GM18951 (cell line): ENCODE data around the gene ASAP2.

Experiments
- POLR2A ChIP-seq: IDR thresholded peaks from 4 replicates; pipeline ENCODE4 v1.6.1; 2011; ENCODE audit warnings: mild to moderate bottlenecking; ENCODE audit not compliant: insufficient read length, insufficient read depth; ENCODE audit errors: extremely low read depth
- in situ Hi-C: fragments of 300-500 bp; cut with MboI; formaldehyde crosslinking; loops from one replicate; pipeline ENCODE4 v1.12.0; 2022; ENCODE audit warnings: low sequenced_read_pairs, mixed read lengths, inconsistent platforms; ENCODE audit not compliant: unreplicated experiment

ASAP2 gene

GRCh38 chr2:9169349-9170107 lies 37.1 kb upstream of the ASAP2 start:
- no peak for TF ChIP-seq POLR2A
- in situ Hi-C loops = no loop called here

- TF ChIP-seq POLR2A = no peak
- in situ Hi-C loops = no loop called here
Measured at GRCh38 chr2:9170458-9171130, 36.0 kb upstream of the ASAP2 start.

DNA sequence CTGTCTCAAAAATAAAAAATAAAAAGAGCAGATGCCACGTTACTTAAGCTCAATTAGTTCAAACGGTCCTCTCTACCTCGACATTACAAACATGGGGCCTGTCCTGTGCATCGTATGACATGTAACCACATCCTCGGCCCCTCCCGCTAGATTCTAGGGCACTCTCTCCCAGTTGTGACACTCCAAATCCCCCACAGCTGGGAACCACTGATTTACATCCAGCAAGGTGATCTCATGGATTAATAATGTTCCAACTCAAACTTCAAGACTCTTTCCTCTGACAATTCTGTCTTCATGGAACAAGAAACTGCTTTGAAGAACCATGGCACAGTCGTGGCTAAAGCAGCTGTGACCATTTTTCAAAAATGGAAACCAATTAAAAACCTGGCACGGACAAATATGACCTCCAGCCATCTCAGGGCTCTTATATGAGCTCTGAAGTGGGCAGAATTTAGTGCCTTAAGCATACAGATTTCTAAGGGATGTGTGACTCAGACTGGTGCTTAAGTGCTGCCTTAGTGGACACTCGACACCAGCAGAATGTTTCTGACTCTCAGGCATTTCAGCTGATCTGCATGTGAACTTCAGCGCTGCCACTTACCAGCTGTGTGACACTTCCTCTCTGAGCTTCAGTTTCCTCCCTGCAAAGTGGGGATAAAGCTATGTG lies 31.7 kb upstream of the ASAP2 start:
- in situ Hi-C loops = no loop called here
- no peak for TF ChIP-seq POLR2A

GRCh38 chr2:9178110-9178903 lies 28.3 kb upstream of the ASAP2 start:
- no peak for TF ChIP-seq POLR2A
- in situ Hi-C loops = no loop called here

DNA sequence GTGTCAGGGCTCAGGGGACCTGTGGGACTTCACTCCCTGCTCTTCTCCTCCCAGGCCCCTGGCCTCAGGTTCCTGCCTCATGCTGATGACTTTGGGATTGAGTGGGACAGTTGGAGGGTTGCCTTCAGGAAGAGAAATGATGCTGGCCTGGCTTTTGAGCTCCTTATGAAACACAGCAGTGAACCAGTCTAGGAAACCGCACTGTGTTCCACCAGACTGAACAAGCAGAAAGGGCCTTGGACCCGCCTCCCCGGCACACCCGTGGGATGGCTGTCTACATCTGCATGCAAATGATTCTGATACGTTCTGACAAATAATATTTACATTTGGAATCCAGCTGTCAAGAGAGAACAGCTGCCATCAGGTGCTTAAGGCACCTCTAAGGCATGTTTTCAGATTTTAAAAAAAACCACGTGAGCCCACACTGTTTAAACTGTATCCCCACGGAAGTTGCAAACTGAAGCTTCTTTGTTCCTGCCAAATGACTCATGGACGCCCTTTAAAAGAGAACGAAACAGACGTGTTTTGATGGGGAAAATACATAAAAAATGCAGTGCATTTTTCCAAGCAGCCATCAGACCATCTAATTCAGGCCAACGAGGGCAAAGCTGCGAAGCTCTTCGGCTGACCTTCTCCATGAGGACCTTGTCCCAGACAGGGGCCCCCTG lies 27.6 kb upstream of the ASAP2 start:
- in situ Hi-C loops = no loop called here
- no peak for TF ChIP-seq POLR2A

- in situ Hi-C loops = no loop called here
- TF ChIP-seq POLR2A = no peak
Measured at GRCh38 chr2:9179572-9180201, 26.9 kb upstream of the ASAP2 start.

DNA sequence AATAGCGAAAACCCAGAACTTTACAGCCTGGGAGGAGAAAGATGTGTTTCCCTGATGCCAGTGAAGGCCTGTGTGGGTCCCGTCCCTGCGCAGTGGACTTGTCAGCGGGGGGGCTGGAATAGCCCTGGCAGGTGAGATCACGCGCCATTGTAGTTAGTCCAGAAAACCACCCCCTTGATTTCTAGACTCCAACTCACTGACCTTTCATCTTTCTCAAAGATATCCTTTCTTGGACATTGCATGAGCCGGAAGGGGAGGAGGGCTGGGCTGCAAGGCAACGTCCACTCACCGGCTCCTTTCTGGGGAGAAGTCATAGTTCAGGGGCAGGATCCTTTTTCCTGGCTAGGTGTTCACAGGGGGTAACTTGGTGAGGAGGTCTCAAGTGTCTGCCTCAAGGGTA lies 22.3 kb upstream of the ASAP2 start:
- no peak for TF ChIP-seq POLR2A
- in situ Hi-C loops = no loop called here

DNA sequence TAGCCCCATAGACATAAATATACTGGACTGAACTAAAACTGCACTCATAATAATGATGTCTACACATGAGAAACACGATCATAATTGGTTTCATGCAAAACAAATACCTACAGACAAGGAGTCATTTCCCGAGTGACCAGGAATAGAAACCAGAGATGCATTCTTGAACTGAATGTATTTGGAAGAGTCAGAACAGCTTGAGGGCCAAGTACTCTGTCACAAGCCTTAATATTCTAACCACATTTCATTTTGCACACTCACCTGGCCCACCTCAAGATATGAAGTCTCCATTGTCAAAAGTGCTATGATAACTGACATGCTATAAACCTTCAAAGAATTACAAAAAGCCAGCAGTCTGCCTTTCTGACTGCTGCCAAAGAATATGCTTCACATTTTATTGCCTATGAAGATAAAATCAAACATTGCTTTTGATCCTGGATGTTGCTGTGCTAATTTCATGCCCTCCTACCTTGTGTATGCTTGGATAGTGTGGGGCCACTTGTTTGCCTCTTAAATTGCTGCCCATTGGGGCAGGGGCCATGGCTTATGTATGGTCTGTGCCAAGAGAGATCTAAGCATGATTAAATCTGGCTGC lies 18.9 kb upstream of the ASAP2 start:
- in situ Hi-C loops = no loop called here
- TF ChIP-seq POLR2A = no peak

DNA sequence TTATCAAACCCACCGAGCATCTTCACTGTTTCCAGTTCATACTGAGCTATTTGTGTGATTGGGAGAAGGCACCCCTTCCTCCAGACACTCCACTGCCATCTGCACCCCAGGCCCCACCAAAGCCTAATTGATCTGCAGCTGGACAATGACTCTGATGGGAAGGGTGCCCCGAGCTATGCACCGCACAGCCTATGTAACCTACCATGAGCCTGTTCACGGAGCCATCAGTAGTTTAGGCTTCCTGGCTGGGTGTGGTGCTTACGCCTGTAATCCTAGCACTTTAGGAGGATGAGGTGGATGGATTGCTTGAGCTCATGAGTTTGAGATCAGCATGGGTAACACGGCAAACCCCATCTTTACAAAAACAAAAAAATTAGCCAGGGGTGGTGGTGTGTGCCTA lies 17.8 kb upstream of the ASAP2 start:
- in situ Hi-C loops = no loop called here

DNA sequence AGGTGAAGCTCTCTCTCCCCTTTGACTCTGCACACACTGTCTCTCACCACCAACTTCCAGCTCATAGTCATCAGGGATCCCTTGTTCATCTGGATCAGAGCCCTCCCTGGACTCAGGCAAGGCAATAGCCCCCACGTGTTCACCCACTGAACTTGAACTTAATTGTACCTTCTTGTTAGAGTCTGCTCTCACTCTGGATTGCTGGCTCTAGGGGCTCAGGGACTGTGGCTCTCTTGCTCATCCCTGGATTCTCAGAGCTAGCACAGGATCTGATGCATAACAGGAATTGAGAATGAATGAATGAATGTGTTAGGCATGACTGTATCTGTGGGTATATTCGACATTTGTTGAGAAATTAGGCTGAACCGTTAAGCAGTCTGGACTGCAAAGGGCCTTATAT lies 16.7 kb upstream of the ASAP2 start:
- in situ Hi-C loops = no loop called here
- TF ChIP-seq POLR2A = no peak

More for the DNA sequence above, 17.8 kb upstream of the ASAP2 start:
- no peak for TF ChIP-seq POLR2A

DNA sequence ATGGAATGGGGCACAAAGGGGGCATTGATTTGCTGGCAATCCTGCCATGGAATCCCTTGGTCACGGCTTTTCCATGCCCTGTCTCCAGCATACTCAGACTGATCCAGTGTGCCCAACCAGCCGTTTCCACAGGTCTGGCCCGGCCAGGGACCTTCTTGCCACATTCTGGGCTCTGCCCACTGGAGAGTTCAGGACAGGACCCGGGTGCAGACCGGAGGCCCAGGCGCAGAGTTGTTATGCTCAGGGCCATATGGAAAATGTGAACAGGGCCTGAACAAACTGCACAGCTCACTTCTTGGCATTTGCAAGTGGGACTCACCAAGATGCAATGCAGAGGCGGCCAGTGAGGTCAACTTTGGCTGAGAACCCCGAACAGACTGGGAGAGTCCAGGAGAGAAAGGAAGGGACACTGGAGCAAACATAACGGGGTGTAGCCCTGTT lies 15.6 kb upstream of the ASAP2 start:
- in situ Hi-C loops = no loop called here
- TF ChIP-seq POLR2A = no peak

GRCh38 chr2:9192712-9193111 lies 13.9 kb upstream of the ASAP2 start:
- in situ Hi-C loops = no loop called here
- no peak for TF ChIP-seq POLR2A
